B cell (primary cell): ENCODE measurements around the gene GIMAP1. TPM values are rescaled to one million over a fixed set of nuclear protein-coding genes. Genes with fewer than 3 reads are reported as not detected.

Experiments used
- ATAC-seq: fragments of 200-7000 bp; cut with Tn5 transposase; one replicate; pipeline ENCODE4 v1.10.0; 2021; ENCODE audit warnings: low read depth, mild to moderate bottlenecking, moderate number of reproducible peaks, moderate library complexity
- CTCF ChIA-PET: fragments of 350-600 bp; sonication (Branson Sonifier 250); formaldehyde crosslinking; loops from one replicate; lab custom pipeline; 2021; ENCODE audit warnings: antibody characterized with exemption, inconsistent platforms; lab: Charles Lee
- POLR2A ChIA-PET: fragments of 350-600 bp; sonication (Branson Sonifier 250); formaldehyde crosslinking; loops from one replicate; lab custom pipeline; 2021; ENCODE audit warnings: antibody characterized with exemption; lab: Charles Lee
- DNase-seq: peaks from one replicate; pipeline ENCODE4 v3.0.0; 2013
- H2AFZ ChIP-seq: 2 replicates; pipeline ENCODE4 v1.6.1; 2012; ENCODE audit warnings: mild to moderate bottlenecking, low read depth, low read length; ENCODE audit not compliant: insufficient read depth, poor library complexity, severe bottlenecking
- H3K27ac ChIP-seq, 2 donors: 1 replicate in 1 of 2; 2 replicates in 1 of 2; pipeline ENCODE4 v1.5.1; 2012 to 2013; ENCODE audit warnings: low read length in 2 of 2, mild to moderate bottlenecking in 2 of 2, moderate library complexity in 1 of 2
- H3K27me3 ChIP-seq, 4 experiments: fragments of 200-600 bp in 1 of 4; sonication (generic) in 1 of 4; replicated peaks in 1 of 4; 1 replicate in 2 of 4; 2 replicates in 2 of 4; pipeline versions ENCODE4 v1.6.1 to v1.7.0; 2013 to 2016; ENCODE audit warnings: low read length in 3 of 4, mild to moderate bottlenecking in 2 of 4, mixed read lengths in 1 of 4, moderate library complexity in 1 of 4; ENCODE audit not compliant: insufficient read depth in 4 of 4, control insufficient read depth in 3 of 4; ENCODE audit errors: control extremely low read depth in 1 of 4
- H3K36me3 ChIP-seq, 2 experiments: replicated peaks in 1 of 2; 1 replicate in 1 of 2; 2 replicates in 1 of 2; pipeline versions ENCODE4 v1.6.1 to v1.7.1; 2013; ENCODE audit warnings: low read length in 1 of 2; ENCODE audit not compliant: insufficient read depth in 2 of 2, control insufficient read depth in 1 of 2; ENCODE audit errors: control extremely low read depth in 1 of 2, extremely low read depth in 1 of 2
- H3K4me1 ChIP-seq, 2 donors: fragments of 200-600 bp in 1 of 2; sonication (generic) in 1 of 2; 1 replicate in 1 of 2; 2 replicates in 1 of 2; pipeline versions ENCODE4 v1.5.1 to v1.6.1; 2013 to 2017; ENCODE audit warnings: low read length in 2 of 2; ENCODE audit not compliant: control insufficient read depth in 2 of 2, insufficient read depth in 2 of 2
- H3K4me2 ChIP-seq: replicated peaks from 2 replicates; pipeline ENCODE3; 2012; ENCODE audit warnings: mild to moderate bottlenecking, low read depth, low read length; ENCODE audit not compliant: poor library complexity, severe bottlenecking
- H3K4me3 ChIP-seq, 5 experiments: fragments of 200-600 bp in 1 of 5; sonication (generic) in 1 of 5; 1 replicate in 3 of 5; 2 replicates in 2 of 5; pipeline versions ENCODE4 v1.5.1 to v1.7.0; 2011 to 2016; ENCODE audit warnings: low read length in 4 of 5, mild to moderate bottlenecking in 4 of 5, low read depth in 2 of 5, control low read depth in 1 of 5, moderate library complexity in 1 of 5; ENCODE audit not compliant: insufficient read depth in 1 of 5; ENCODE audit errors: control extremely low read depth in 1 of 5, extremely low read depth in 1 of 5
- H3K79me2 ChIP-seq: fragments of 200-600 bp; sonication (generic); one replicate; pipeline ENCODE4 v1.6.0; 2016; ENCODE audit warnings: low read length; ENCODE audit not compliant: control insufficient read depth, insufficient read depth
- H3K9ac ChIP-seq: fragments of 200-600 bp; sonication (generic); 2 replicates; pipeline ENCODE4 v1.6.1; 2017; ENCODE audit warnings: mild to moderate bottlenecking, low read length, moderate library complexity
- H3K9me3 ChIP-seq, 3 donors: one replicate each; pipeline versions ENCODE4 v1.6.1 to v1.7.1; 2013; ENCODE audit warnings: low read length in 2 of 3; ENCODE audit not compliant: control insufficient read depth in 2 of 3, insufficient read depth in 1 of 3; ENCODE audit errors: control extremely low read depth in 1 of 3
- H4K20me1 ChIP-seq: 2 replicates; pipeline ENCODE4 v1.6.0; 2012; ENCODE audit warnings: mild to moderate bottlenecking, low read length; ENCODE audit not compliant: insufficient read depth, control insufficient read depth, poor library complexity, severe bottlenecking
- H3K27ac Mint-ChIP-seq: one replicate; pipeline ENCODE4 v1.8.0; 2021; ENCODE audit warnings: mixed read lengths
- H3K27me3 Mint-ChIP-seq: one replicate; pipeline ENCODE4 v1.8.0; 2021; ENCODE audit warnings: mixed read lengths
- H3K4me1 Mint-ChIP-seq: one replicate; pipeline ENCODE4 v1.8.0; 2021; ENCODE audit warnings: mixed read lengths
- H3K4me3 Mint-ChIP-seq: one replicate; pipeline ENCODE4 v1.8.0; 2021; ENCODE audit warnings: mixed read lengths
- H3K9me3 Mint-ChIP-seq: one replicate; pipeline ENCODE4 v1.8.0; 2022; ENCODE audit warnings: mixed read lengths; ENCODE audit not compliant: insufficient read depth
- CTCF ChIP-seq: fragments of 200-600 bp; IDR thresholded peaks from one replicate; pipeline ENCODE4 v1.8.0; 2022; ENCODE audit warnings: antibody characterized with exemption, mild to moderate bottlenecking
- EZH2 ChIP-seq: IDR thresholded peaks from 2 replicates; pipeline ENCODE4 v1.6.1; 2012; ENCODE audit warnings: borderline replicate concordance, low read depth, mild to moderate bottlenecking, moderate library complexity, low read length; ENCODE audit not compliant: insufficient read depth, poor library complexity, severe bottlenecking
- WGBS: methylation state at CpG from one replicate; pipeline ENCODE4 v1.1.5; 2013; ENCODE audit warnings: missing lambda C conversion rate; ENCODE audit not compliant: insufficient coverage; 5-methylcytosine and 5-hydroxymethylcytosine counted together
- intact Hi-C: fragments of 100-400 bp; cut with micrococcal nuclease; formaldehyde crosslinking; loops from one replicate; pipeline ENCODE4 v1.10.0; 2022
- polyA plus RNA-seq: library from polyadenylated mRNA; depleted of rRNA; stranded (reverse); fragments of >200 nt; gene quantifications from 2 replicates; pipeline ENCODE4 v1.2.3, GENCODE V29; 2012
- total RNA-seq, 2 donors: library from RNA; stranded (reverse); fragments of 120-200 nt in 1 of 2; gene quantifications; 1 replicate in 1 of 2; 2 replicates in 1 of 2; pipeline versions ENCODE4 v1.2.3 to v1.2.4, GENCODE V29; 2013 to 2022

Gene GIMAP1
- total and polyA plus RNA-seq, 2 donors (not counting 1 experiment from before 2014, with no cell fraction given): 0.30 to 0.63 TPM

DNA sequence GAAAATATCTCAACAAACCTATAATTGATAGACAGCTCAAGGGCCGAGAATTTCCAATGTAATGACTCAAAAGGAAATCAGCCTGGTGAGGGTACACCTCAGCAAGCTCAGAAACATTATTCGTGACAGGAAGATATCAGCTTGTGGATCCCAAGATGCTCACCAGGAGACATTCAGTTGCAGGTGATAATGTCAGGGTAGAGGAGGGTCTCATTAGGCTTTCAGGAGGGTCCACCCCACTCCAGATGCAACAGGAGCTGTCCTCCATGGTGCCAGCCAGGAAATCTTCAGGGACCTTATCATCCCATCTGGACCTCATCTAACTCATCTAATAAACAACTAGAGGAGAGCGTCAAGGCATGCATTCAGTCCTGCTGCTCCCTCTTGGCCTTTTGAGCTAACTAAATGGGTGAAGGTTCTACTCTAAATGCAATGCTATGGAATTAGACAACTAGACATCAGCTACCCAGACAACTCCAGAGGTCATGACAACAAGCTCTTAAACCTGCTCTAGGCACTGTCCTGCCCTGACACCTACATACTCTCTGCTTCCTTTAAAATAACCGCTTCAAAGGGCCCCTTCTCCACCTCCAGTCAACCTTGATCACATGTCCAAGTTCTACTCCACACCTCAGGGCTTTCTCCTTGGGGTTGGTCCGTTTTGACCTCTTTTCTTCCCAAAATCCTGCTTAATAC, 16.5 kb downstream of the GIMAP1 start:
- no peak overlapping the region for H2AFZ ChIP-seq
- peaks cover 6 to 12% of the 10 kb centered on the region in 2 donors for H3K4me1 ChIP-seq
- intact Hi-C loops: no loop called here
- H3K9me3 ChIP-seq: peaks cover 0 to 2% (median 0%) of the 10 kb centered on the region in 3 donors
- no peaks in the 10 kb centered on the region for H4K20me1 ChIP-seq
- WGBS: 84% methylated on average over 4 of the region's 5 CpGs
- ATAC-seq: no peak
- no peak for DNase-seq
- ChIA-PET CTCF (no interaction called here), POLR2A (no interaction called here)
- no peak for TF ChIP-seq CTCF
- no peak for TF ChIP-seq EZH2
- Mint-ChIP-seq H3K27me3 (peaks cover 7% of the 10 kb centered on the region), H3K9me3 (peaks cover 2% of the 10 kb centered on the region), H3K27ac (no peak overlapping the region), H3K4me1 (peaks cover 7% of the 10 kb centered on the region), H3K4me3 (no peak overlapping the region)
- no peak overlapping the region for H3K4me2 ChIP-seq
- H3K4me3 ChIP-seq: no peak overlapping the region
- no peaks in the 10 kb centered on the region for H3K36me3 ChIP-seq
- H3K27me3 ChIP-seq: peaks cover 0 to 6% (median 1%) of the 10 kb centered on the region in 4 experiments
- H3K27ac ChIP-seq: no peak overlapping the region
- H3K79me2 ChIP-seq: no peaks in the 10 kb centered on the region
- H3K9ac ChIP-seq: no peak overlapping the region

DNA sequence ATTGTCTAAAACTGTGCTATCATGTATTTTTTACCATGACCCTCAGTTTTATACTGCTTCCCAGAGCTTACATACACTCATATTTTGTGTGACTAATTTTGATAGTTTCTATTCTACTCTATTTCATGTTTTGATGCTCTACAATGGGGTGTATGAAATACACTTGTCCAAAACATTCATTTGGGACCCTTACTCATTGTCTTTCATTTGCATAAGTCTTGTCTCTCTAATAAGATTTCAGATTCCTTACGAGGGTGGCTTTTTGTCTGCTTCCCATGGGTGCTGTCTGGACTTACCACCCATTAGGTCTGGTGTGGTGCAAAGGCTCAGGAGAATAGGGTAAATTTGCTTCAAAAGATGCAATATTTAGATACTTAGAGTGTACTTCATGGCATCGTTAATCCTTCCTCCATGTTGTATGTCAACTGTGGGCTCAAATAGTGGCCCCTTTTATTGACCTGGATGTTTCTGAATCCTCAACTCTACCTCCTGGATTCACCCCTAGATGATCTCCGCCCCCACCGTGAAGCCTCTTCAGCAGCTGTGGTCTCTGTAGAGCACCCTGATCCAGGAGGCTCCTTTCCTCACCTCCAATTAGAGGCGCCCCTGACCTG, 17.2 kb downstream of the GIMAP1 start:
- H3K4me3 Mint-ChIP-seq: no peak overlapping the region
- H3K9me3 ChIP-seq: no peaks in the 10 kb centered on the region
- H3K4me2 ChIP-seq: no peak overlapping the region
- DNase-seq: no peak
- intact Hi-C loops: no loop called here
- H3K27me3 ChIP-seq: peaks cover 0 to 9% (median 4%) of the 10 kb centered on the region in 4 experiments
- no peak for ATAC-seq
- no peak overlapping the region for H3K27ac Mint-ChIP-seq
- ChIA-PET CTCF (no interaction called here), POLR2A (no interaction called here)
- TF ChIP-seq EZH2 (no peak), CTCF (no peak)
- H3K36me3 ChIP-seq: no peaks in the 10 kb centered on the region
- no peaks in the 10 kb centered on the region for H3K79me2 ChIP-seq
- peaks cover 12% of the 10 kb centered on the region for H3K27me3 Mint-ChIP-seq
- H3K9me3 Mint-ChIP-seq: peaks cover 2% of the 10 kb centered on the region
- WGBS: 67% methylated on average over 1 of the region's 5 CpGs
- H3K9ac ChIP-seq: no peak overlapping the region
- no peaks in the 10 kb centered on the region for H4K20me1 ChIP-seq
- peaks cover 6 to 13% of the 10 kb centered on the region in 2 donors for H3K4me1 ChIP-seq
- H3K4me3 ChIP-seq: no peak overlapping the region
- H3K4me1 Mint-ChIP-seq: peaks cover 8% of the 10 kb centered on the region
- H2AFZ ChIP-seq: no peak overlapping the region
- no peak overlapping the region for H3K27ac ChIP-seq
